GM19240 (cell line): ENCODE results near the gene CT45A6.
"Not testable (repeated sequence)": the region's sequence is repeated elsewhere in the genome, so short reads cannot be mapped to it uniquely, and the experiment has no call there.

Experiments used
- DNase-seq: peaks from one replicate; pipeline ENCODE4 v3.0.0; 2011; ENCODE audit warnings: low spot score; ENCODE audit not compliant: insufficient read length

Gene CT45A6

DNA sequence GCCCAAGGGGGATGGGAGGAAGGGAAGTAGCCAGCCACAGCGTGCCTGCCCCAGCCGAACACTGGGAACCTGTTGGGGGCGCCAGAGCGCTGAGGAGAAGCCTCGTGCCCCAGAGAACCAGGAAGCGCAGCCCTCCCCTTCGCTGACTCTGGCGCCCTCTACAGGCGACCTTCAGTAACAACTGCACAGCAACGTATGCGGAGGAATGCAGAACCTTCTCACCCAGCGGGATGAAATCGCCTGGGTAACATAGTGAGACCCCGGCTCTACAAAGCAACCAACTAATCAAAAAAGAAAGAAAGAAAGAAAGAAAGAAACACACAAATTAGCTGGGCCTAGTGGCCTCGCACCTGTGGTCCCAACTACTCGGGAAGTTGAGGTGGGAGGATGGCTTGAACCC is at the start of gene CT45A6:
TSS of gene CT45A6 (minus strand) at position 101 of the 400 bp plus-strand sequence. CDS start 3,794 bp downstream, outside the sequence.
- not testable (repeated sequence) for DNase-seq

GRCh38 chrX:135837180-135837579 is 34.6 kb upstream of the CT45A6 start, which contains the start of gene CT45A7:
Gene CT45A7 (minus strand): TSS chrX:135837280. CDS start chrX:135833533, 3,747 bp downstream.
- DNase-seq: not testable (repeated sequence)

GRCh38 chrX:135819912-135820311 is 17.3 kb upstream of the CT45A6 start, which contains the start of gene CT45A2:
Gene CT45A2 (minus strand): TSS chrX:135820012. CDS start chrX:135816265, 3,747 bp downstream.
- not testable (repeated sequence) for DNase-seq

GRCh38 chrX:135785403-135785802 is 17.2 kb downstream of the CT45A6 start, which contains the start of gene CT45A5:
Gene CT45A5 (minus strand): TSS chrX:135785503. CDS start chrX:135781729, 3,774 bp downstream.
- not testable (repeated sequence) for DNase-seq

GRCh38 chrX:135768091-135768490 is 34.5 kb downstream of the CT45A6 start, which contains the start of gene CT45A3:
Gene CT45A3 (minus strand): TSS chrX:135768191. CDS start chrX:135764444, 3,747 bp downstream.
- not testable (repeated sequence) for DNase-seq

GRCh38 chrX:135744739-135745138 is 57.8 kb downstream of the CT45A6 start:
- not testable (repeated sequence) for DNase-seq
